ENCODE measurements around the gene GCAT.

DNA sequence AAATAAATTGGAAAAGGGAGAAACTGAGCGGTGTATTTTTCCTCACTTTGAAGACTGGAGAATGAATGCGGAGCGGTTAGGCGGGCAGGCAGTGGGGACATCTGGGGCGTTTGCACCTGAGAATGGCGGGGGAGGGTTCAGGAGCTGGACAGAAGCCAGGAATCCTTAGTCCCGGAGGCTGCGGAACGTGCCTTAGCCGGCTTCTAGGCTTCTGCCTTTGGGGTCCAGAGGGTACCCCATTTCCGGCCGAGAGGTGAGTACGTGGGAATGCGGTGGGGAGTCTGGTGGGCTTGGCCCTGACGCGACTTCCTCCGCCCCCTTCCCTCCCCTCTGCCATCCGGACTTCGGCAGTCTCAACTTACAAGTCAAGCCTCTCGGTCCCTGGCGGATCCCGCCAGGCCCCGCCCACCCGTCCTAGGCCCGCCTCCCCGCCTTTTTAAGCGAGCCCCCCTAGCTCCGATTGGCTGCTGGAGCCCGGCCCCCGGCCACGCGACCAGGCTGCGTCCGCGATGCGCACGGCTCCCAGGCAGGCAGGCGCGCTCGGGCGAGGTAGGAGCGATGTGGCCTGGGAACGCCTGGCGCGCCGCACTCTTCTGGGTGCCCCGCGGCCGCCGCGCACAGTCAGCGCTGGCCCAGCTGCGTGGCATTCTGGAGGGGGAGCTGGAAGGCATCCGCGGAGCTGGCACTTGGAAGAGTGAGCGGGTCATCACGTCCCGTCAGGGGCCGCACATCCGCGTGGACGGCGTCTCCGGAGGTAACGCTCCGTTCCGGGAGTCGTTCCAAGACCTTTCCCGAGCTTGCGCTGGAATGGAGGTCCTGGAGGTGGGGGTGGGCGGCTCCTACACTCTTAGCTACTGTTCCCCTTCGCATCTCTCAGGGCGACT, at the start of gene GCAT:
- TF ChIP-seq POLR2A (IDR thresholded peaks at IDR 0.05; ENCODE audit: low read depth, low read length) (peak; percentile 63; the same call in 1 of the 2 replicates), TAF1 (IDR thresholded peaks at IDR 0.05; ENCODE audit: borderline replicate concordance, low read depth, low read length) (no peak)
